NCI-H226 (cell line): ENCODE data around the gene SYNE1.
"Not testable (repeated sequence)": the region's sequence is repeated elsewhere in the genome, so short reads cannot be mapped to it uniquely, and the experiment has no call there.

Experiments used
- DNase-seq: peaks from one replicate; pipeline ENCODE4 v3.0.0-alpha.2; 2015

SYNE1 gene

GRCh38 chr6:152167641-152168603 lies 469.2 kb downstream of the SYNE1 start:
- DNase-seq, result no peak

- no peak for DNase-seq
These were observed 470.3 kb downstream of the SYNE1 start for GRCh38 chr6:152166897-152167296.

DNA sequence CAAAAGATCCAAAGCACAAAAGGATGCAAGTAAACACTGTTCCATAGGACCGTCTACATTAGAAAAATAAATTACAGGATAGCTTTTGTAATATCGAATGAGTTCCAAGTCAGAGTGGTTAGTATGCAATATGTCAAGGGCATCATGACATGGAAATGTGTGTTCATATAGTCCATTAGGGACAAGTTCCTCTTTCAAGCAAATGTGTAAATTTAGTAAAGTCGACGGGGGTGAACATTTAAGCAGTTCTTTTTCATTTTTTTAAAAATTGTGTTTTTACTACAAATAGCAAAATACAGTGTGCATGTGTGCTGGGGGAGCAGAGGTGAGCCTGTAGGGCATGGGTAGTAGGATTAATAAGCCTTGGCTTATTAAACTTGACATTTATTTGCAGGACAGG lies 470.7 kb downstream of the SYNE1 start:
- DNase-seq, result no peak

GRCh38 chr6:152164957-152165356 lies 472.2 kb downstream of the SYNE1 start:
- DNase-seq, result no peak

GRCh38 chr6:152161501-152161900 lies 475.7 kb downstream of the SYNE1 start:
- peak; percentile 32 for DNase-seq

DNA sequence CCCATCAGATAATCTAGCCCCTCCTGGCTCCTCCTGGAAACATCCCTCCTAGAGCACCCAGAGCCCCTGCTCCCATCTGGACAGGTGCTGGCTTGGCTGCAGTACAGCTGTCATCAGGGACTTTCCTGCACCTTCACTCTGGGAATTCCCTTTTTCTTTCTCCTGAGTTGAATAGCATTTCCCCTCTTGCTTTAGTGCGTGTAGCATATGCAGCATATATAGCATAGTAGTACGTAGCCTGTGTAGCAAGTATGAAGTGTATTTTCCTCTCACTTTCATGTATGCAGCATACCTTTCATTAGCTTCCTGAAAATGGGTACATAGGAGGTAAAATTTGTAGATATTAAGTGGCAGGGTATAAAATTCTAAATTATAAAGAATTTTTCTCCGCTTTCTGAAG lies 476.8 kb downstream of the SYNE1 start:
- DNase-seq, result no peak

DNA sequence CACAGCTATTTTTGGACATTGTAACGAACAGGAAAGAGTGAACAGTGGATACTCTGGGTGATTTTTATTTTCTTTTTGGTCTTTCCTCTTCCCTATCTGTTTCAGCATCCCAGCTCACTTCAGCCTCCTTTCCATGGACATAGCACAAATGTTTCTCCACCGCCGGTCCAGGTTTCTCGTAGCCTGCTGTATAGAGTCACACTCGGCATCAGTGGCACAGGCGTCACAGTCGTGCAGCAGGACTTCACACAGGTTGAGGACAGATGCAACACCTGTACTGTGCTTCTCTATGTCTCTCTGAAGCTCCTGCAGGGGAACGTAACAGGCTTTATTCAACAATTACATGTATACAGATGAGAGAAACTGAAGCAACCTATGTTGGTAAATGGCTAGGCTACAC lies 481.4 kb downstream of the SYNE1 start:
- DNase-seq, result no peak

DNA sequence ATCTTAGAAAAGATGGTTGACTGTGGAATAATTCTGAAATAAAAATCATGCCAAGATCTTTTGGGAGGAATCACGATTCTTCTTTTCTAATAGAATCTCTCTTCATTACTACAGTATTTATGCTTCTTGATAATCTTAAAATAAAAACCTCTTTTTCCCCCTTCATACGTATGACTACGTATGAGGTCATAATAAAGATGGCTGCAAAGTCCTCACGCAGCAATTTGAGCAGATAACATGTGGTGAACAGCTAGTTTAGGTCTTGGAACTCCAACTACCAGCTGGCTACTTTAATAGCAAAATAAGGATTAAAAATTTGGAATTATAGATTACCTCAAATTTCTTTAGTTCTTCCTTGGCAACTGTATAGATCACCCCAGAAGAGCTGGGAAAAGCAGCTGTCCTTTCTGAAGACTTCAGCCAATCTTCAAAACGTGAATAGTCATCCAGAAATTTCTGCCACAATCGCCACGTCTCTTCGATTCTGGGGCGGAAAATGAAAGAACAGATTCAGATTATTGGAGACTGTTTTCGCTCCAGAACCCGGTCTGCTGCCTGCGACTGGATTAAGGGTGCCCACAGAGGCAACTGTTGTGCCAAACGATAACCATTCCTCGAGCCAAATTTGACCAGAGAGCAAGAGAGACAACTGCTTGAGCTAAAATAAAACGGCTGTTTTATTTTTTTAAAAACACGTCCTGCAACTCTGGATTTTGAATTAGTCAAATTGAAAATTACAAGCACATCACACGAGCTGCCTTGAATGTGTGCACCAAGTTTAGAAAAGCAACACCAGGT lies 482.4 kb downstream of the SYNE1 start:
- no peak for DNase-seq

DNA sequence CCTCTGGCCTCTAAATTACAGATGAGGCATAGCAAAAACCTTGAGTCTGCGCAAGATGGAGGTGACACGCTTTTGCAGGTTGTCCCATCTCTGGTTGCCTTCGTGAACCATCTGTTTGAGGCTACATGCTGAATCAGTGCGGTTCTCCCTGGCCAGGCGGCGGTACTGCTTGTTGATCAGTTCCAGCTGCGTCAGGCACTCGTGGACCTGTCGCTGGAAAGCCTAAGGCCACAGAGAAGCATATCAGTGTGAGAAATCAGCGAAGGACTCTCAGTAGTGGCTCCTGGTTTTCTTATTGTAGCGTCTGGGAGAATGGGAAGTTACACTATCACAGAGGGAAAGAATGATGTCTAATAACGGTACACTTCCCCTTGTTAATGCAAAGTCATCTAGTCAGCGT lies 485.2 kb downstream of the SYNE1 start:
- DNase-seq, result no peak

DNA sequence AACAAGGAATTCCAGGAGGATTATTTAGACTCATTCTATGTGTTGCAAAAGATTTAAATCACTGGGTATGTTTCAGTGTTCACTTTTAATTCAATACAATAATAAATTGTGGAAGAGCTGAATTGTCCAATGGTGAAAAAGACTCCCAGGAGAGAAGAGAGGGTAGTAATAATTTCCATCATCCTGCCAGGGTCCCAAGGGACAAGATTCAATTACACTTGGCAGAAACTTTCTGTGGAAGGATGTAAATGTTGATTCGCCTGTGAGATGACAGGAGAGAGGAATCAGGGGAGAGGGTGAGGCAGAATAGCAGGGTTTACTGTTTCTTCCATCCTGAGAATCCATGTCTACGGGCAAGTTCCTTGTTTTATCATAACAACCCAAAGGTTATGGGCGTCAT lies 487.0 kb downstream of the SYNE1 start:
- DNase-seq, result no peak

DNA sequence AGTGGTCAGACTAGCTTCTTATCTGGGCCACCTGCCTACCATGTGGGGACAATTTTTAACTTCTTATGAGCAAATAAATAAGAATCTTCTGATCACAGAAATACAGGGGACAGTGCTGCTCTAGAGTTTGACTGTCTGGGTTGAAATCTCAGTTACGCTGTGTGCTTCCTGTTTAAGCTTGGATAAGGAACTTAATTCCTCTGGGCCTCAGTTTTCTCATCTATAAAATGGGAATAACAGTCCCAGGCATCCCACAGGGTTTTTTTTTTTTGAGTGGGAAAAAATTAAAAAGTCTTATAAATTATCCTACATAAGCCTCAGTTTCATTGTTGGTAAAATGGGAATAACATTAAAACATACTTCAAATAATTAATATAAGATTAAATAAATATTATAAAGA lies 488.8 kb downstream of the SYNE1 start:
- no peak for DNase-seq

GRCh38 chr6:152147269-152147668 lies 489.9 kb downstream of the SYNE1 start:
- DNase-seq, result no peak

GRCh38 chr6:152146385-152146784 lies 490.8 kb downstream of the SYNE1 start:
- no peak for DNase-seq

DNA sequence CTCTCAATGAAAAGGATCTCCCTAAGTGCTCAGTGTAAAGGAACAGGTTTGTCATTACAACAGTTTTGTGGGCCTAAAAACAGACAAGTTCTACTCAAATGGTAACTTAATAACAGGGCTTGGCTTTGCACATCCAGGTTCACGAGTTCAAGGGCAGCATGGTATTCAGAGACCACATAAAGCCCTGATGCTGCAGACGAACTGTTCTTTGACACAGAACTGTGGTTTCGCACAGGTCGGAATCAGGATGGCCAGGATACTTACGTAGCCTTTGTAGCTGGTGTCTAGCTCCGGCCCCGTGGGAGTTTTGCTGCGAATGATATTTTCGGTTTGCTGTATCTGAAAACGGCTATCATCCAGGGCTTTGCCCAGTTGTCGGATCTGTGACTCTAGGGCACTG lies 493.8 kb downstream of the SYNE1 start:
- no peak for DNase-seq

- no peak for DNase-seq
These were observed 495.1 kb downstream of the SYNE1 start for GRCh38 chr6:152142105-152142504.

DNA sequence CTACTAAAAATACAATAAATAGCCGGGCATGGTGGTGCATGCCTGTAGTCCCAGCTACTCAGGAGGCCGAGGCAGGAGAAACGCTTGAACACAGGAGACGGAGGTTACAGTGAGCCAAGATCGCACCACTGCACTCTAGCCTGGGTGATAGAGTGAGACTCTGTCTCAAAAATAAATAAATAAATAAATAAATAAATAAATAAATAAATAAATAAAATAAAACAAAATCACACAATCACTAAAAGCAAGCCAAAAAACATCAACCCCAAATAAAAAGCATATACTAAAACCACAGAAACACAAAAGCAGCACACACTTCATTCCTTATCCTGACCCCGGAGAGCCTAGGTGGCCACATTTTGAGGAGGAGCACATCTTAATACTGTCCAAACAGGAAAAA lies 498.8 kb downstream of the SYNE1 start:
- not testable (repeated sequence) for DNase-seq

- DNase-seq, result no peak
These were observed 500.7 kb downstream of the SYNE1 start for GRCh38 chr6:152136449-152136825.

DNA sequence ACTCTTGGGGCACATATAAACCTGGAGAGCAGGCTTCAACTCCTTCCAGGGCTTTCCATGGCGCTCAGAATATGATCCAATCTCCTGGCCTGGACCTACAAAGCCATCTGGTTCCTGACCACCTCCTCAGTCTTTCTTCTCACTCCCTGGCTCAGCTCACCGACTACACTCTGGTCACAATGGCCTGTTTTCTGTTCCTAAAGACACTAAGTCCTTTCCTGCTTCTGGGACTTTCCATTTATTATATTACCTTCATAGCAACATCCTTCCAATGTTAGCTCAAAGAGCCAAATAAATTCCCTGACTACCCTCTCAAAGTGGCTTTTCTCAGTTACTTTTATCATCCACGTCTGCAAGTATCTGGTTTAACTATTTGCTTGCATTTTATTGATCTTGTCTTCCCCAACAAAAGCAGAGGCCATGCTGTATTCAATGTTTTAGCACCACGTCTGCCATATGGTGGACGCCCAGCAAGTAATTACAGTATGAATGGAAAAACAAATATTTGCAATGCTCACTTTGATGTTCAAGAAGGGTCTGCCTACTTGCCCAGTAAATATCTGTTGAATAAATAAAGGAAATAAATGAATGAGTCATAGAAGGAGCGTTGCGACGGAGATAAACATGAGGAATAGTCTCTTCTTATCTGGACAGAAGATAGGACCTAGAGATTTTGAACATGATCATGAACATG lies 501.3 kb downstream of the SYNE1 start:
- no peak for DNase-seq

DNA sequence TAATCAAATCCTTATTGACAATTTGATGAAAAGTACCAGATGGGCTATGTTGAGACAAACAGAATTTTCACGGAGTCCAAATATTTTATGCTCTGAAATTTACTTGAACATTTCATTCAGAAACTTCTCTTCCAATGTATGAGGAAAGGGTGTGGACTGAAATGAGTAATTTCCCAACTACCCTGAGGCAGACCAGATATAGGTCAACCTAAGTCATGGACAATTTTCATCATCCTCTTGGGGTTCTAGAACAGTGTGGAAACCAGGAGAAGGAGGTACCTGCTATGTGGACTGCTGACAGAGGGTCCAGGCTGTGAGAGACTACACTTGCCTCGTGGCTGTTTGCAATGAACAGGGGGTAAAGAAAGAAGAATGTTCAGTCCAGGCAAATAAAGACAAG lies 506.7 kb downstream of the SYNE1 start:
- no peak for DNase-seq

- no peak for DNase-seq
These were observed 507.4 kb downstream of the SYNE1 start for GRCh38 chr6:152129691-152130151.

DNA sequence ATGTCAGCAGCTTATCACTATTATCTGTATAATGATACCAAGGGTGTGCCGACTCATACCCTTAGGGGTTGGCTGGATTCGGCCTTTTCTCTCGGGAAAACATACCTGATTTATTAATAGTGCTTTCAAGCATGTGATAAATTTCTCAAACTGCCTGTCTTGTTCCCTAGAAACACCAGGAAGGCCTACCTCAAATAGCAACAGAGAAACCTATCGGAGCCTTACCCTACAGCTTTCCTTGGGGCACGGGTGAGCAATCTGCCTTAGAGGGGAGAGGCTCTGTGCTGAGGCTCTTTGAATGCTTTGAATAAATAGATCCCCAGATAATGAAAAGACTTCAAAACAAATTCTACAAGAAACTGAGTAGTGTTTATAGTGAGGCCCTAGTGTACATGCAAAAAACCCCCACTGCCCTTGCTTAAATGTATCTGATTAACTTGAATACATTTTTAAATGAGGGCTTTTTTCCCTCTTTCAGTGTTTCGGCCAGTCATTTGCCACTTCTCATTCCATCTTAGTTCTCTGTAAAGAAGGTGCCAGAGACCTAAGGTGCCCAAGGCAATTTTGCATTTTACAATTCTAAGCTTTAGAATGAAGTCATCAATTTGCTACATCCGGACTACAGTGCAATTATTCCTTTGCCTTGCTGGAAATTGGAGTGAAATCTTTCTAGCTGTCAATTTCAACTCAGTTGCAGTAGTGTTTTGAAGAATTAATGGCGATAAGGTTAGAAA lies 509.6 kb downstream of the SYNE1 start:
- no peak for DNase-seq

DNA sequence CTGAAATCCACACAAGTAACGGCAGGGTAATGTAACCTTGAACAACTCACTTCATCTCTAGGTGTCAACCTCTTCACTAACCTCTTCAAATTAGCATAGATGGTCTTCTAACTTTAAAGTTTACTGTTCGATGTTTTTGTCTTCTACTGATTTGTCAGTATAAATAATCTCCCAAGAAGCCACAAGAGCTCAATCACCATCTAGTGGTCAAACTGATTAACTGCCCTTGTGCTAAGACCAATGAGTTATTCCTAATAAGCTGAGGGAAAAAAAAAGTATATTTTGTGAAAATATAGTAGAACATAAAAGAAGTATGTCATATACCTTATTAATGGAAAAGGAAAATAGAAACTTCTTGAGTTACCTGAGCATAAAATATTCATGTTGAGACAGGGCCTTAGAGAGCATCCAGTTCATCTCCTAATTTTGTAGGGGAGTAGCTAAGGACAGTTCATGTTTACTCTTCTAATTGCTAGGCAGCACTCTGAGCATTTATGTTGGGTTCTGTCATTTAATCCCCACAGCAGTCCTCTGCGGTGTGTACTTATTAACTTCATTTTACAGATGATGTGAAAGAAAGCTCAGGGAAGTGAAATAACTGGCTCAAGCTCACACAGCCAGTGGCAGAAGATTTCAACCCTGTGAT lies 512.6 kb downstream of the SYNE1 start:
- no peak for DNase-seq
